ENCODE data around the gene BLTP1.

The BLTP1 gene

DNA sequence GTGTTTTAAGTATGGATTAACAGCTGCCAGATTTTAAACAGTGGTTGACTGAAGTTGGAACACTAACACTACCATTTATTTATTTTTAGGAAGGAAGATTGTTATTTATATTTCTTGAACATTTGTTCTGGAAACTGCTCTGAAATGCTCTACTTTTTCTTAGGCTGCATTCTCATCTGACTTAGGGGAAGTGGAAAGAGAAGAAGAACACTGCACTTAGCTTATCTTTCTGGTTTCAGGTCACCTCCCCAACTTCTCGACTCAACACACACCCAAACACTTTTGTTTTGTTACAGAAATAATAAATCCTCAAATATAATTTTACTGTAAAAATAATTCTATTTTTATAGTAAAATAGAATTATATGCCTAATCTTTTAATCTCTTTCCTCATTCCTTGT is 18.6 kb downstream of the BLTP1 start:
- DNase-seq, result no peak

DNA sequence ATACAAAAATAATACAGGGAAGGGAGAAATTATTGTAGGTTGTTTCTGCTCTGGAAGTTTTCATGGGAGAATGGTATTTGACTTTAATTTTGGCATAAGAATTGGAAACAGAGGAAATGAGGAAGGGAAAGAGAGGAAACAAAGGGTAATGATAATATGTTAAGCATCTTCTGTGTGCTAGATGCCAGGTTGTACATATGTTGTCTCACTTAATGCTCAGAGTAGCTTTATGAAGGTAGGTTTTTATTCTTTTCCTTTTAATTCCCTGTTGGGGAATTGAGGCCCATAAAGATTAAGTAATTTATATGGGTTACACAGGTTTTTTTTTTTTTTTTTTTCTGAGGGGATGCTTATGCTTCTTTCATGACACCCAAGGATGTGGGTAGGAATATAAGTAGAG is 19.2 kb downstream of the BLTP1 start:
- DNase-seq, result no peak

- no peak for DNase-seq
Observed at GRCh38 chr4:122172266-122172665, 20.1 kb downstream of the BLTP1 start.

DNA sequence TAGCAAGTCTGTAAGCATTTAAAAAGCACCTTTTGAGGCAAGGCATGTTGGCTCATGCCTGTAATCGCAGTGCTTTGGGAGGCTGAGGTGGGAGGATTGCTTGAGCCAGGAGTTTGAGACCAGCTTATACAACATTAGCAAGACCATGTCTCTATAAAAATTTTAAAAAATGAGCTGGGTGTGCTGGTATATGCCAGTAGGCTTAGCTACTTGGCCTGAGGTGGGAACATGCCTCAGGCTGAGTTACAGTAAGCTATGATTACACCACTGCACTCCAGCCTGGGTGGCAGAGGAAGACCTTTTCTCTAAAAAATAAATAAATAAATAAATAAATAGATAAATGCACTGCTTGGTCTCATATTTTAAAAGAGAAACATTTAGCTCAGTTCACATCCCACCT is 26.8 kb downstream of the BLTP1 start:
- DNase-seq, result no peak

GRCh38 chr4:122195718-122196117 is 43.6 kb downstream of the BLTP1 start:
- no peak for DNase-seq

All from GF-D8 (cell line).